Central memory CD8-positive, alpha-beta T cell (primary cell): ENCODE data around the gene CDH5.

ENCODE experiments used
- ATAC-seq: fragments of 150-1000 bp; cut with Tn5 transposase; replicated peaks from 2 replicates; pipeline ENCODE4 v1.10.0; 2022; ENCODE audit warnings: mild to moderate bottlenecking, moderate FRiP score, moderate number of reproducible peaks; ENCODE audit not compliant: poor library complexity, severe bottlenecking; ENCODE audit errors: extremely low read depth
- DNase-seq, 2 donors: peaks; one replicate each; pipeline ENCODE4 v3.0.0; 2021; ENCODE audit warnings: low spot score in 2 of 2
- H3K27ac Mint-ChIP-seq: one replicate; pipeline ENCODE4 v1.8.0; 2022; ENCODE audit warnings: low read depth, mild to moderate bottlenecking, moderate library complexity, mixed read lengths
- H3K27me3 Mint-ChIP-seq: one replicate; pipeline ENCODE4 v1.8.0; 2022; ENCODE audit warnings: mixed read lengths
- H3K36me3 Mint-ChIP-seq: one replicate; pipeline ENCODE4 v1.8.0; 2022; ENCODE audit warnings: mild to moderate bottlenecking, moderate library complexity, mixed read lengths; ENCODE audit not compliant: insufficient read depth
- H3K4me1 Mint-ChIP-seq: one replicate; pipeline ENCODE4 v1.8.0; 2022; ENCODE audit warnings: mixed read lengths
- H3K4me3 Mint-ChIP-seq: one replicate; pipeline ENCODE4 v1.8.0; 2022; ENCODE audit warnings: mild to moderate bottlenecking, moderate library complexity, mixed read lengths
- H3K9me3 Mint-ChIP-seq: one replicate; pipeline ENCODE4 v1.8.0; 2022; ENCODE audit warnings: mixed read lengths

The CDH5 gene

DNA sequence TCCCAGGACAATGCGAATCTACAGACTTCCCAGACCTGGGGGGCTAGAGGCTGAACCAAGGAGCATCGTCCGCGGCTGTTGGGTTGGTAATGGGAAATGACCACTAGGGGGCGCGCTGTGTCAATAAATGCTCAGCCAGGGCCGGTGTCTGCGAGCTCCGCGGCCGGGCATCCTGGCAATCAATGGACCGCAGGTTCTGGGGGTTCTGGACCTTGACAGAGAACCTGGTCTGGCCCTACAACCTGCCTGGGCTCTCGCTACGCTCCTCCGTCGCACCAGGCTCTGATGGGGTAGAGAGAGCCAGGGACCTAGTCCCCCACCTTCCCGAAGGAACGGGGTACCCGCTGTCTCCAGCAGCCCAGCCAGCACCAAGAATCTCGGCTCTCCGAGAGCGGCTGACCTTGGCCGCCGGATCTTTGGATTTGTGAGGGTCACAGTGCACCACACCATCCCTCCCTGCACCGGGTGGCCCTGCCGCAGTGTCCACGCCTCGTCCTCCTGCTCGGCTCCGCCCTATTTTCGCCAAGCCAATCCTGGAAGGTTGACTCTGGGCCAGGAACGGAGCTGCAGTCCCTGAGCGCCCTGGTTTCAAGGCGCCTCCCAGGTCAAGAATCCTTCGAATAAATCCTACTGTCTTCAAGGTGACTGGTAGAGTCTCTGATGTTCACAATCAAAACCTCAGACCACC, 40.2 kb downstream of the CDH5 start:
- Mint-ChIP-seq H3K4me1 (peaks cover 18% of the 10 kb centered on the region), H3K27ac (no peak overlapping the region), H3K27me3 (peaks cover 30% of the 10 kb centered on the region)

DNA sequence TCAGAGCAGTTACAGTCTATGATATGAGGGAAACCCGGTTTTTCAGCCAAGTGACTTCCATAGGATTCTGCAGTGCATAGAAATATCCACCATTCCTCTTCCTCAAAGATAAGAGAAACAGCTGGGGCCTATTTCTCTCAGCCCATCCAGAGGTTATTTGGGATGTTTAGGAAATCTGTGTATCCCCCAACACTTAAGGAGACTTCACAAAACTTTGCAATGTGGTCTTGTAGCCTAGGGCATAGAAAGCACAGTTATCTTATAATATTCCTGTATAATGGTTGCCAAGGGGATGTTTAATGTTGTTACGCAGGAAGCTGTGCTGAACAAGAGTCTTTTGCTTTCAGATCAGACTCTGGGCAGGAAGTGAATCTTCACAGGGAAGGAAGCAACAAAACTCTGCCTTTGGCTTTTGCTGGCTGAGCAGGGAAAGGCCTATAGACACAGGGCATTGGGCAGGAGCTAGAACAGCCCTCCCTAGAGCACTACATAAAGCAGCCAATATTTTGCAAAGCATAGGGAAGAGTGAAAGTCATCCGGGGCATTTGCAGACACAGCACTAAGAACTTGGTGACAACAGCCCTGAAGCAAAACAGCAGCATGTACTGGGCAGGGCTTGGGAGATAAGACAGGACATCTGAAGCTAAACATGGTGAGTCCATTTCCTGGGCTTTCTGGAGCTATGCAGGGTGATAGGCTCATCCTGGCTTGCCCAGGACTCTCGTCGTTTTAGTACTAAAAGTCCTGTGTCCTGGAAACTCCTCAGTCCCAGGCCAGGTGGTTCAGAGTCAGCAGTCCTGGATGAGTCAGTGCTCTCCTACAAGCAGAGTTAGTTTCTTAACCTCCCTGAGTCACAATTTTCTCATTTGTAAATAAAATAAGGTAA, 41.9 kb downstream of the CDH5 start:
- no peaks in the 10 kb centered on the region for H3K9me3 Mint-ChIP-seq
- no peaks in the 10 kb centered on the region for H3K36me3 Mint-ChIP-seq
- peak overlapping the region; percentile 91 for H3K4me3 Mint-ChIP-seq
- DNase-seq (no peak), ATAC-seq (peak; percentile 66)
- peak overlapping the region; percentile 86 for H3K27ac Mint-ChIP-seq
- peaks cover 18% of the 10 kb centered on the region for H3K4me1 Mint-ChIP-seq
- peaks cover 24% of the 10 kb centered on the region for H3K27me3 Mint-ChIP-seq

More for the DNA sequence above, 40.2 kb downstream of the CDH5 start:
- no peaks in the 10 kb centered on the region for H3K9me3 Mint-ChIP-seq
- H3K36me3 Mint-ChIP-seq, result no peaks in the 10 kb centered on the region
- peak; percentile 75 to 93 for DNase-seq
- peak; percentile 70 for ATAC-seq
- peak overlapping the region; percentile 83 for H3K4me3 Mint-ChIP-seq

DNA sequence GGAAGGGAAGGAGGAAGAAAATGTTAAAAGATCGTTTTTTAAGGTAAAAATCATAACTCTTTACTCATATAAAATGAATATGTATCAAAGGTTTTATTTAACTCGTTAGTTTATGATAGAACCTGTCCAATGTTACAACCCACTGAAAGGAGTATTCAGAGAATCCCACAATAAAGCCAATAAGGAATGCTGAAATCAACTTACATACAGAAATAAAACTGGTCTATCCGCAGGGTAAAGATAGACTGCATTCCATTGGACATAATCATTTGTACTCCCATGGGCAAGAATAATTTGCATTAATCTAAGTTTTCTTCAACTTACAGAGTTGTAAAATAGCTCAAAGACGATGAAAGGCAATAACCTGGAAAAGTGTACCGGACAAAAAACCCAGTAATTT, 42.7 kb downstream of the CDH5 start:
- peaks cover 17% of the 10 kb centered on the region for H3K27me3 Mint-ChIP-seq

DNA sequence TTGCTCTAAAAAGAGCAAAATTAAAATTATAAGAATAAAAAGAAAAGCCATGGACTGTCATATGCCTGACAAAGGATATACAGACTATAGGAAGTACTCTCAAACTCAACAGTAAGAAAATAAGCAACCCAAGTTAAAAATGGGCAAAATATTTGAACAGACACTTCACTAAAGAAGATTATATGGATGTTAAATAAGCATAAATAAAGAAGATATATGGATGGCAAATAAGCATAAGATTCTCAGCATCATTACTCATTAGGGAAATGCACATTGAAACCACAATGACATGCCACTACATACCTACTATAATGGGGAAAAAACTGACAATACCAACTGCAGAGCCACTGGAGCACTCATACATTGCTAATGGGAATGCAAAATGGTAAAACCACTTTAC, 45.7 kb downstream of the CDH5 start:
- Mint-ChIP-seq H3K4me3 (no peak overlapping the region), H3K4me1 (peaks cover 18% of the 10 kb centered on the region), H3K36me3 (no peaks in the 10 kb centered on the region), H3K27ac (no peak overlapping the region), H3K9me3 (no peaks in the 10 kb centered on the region), H3K27me3 (no peaks in the 10 kb centered on the region)
- ATAC-seq, result no peak
- DNase-seq, result no peak

More for the DNA sequence above, 42.7 kb downstream of the CDH5 start:
- H3K36me3 Mint-ChIP-seq, result no peaks in the 10 kb centered on the region
- no peak for ATAC-seq
- H3K4me1 Mint-ChIP-seq, result peaks cover 18% of the 10 kb centered on the region
- no peaks in the 10 kb centered on the region for H3K9me3 Mint-ChIP-seq
- H3K27ac Mint-ChIP-seq, result no peak overlapping the region
- H3K4me3 Mint-ChIP-seq, result peak overlapping the region; percentile 91
- DNase-seq, result no peak

DNA sequence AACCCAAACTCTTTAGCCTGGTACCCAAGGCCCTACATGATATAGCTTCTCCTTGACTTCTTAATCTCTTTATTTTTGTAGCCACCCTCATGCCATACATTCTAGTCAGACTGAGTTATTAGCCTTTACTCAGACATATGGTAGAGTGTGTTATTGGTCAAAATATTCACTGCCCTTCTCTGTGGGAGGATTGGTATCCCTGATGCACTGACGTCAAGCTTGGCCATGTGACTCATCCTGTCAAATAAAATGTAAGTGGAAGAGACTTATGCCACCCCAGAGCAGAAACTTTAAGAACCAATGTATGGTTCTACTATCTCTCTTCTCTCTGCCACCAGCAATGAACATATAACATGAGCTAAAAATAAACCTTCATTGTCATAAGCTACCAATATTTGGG, 48.4 kb downstream of the CDH5 start:
- Mint-ChIP-seq H3K4me1 (peaks cover 7% of the 10 kb centered on the region), H3K36me3 (no peaks in the 10 kb centered on the region), H3K9me3 (no peaks in the 10 kb centered on the region), H3K4me3 (no peak overlapping the region), H3K27me3 (no peaks in the 10 kb centered on the region), H3K27ac (no peak overlapping the region)
- DNase-seq, result no peak
- ATAC-seq, result no peak

DNA sequence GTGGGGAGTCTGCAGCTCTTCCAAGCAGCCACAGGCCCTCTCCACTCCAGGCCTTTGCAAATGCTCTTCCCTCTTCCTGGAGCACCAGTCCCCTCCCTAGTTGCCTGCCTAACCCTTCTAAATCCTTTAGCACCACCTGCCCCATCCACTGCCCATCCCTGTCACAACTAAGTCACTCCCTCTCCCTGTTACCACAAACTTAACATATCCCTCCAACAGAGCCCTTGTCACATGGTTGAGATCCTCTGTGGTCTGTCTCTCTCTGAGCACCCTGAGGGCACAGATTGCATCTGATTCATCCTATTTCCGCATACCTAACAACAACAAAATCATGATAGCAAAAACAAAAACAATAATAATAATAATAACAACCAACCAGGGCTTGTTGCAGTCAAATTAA, 49.6 kb downstream of the CDH5 start:
- DNase-seq (no peak), ATAC-seq (no peak)
- no peak overlapping the region for H3K4me3 Mint-ChIP-seq
- no peaks in the 10 kb centered on the region for H3K27me3 Mint-ChIP-seq
- peaks cover 5% of the 10 kb centered on the region for H3K4me1 Mint-ChIP-seq
- no peaks in the 10 kb centered on the region for H3K36me3 Mint-ChIP-seq
- H3K27ac Mint-ChIP-seq, result no peak overlapping the region
- H3K9me3 Mint-ChIP-seq, result no peaks in the 10 kb centered on the region

DNA sequence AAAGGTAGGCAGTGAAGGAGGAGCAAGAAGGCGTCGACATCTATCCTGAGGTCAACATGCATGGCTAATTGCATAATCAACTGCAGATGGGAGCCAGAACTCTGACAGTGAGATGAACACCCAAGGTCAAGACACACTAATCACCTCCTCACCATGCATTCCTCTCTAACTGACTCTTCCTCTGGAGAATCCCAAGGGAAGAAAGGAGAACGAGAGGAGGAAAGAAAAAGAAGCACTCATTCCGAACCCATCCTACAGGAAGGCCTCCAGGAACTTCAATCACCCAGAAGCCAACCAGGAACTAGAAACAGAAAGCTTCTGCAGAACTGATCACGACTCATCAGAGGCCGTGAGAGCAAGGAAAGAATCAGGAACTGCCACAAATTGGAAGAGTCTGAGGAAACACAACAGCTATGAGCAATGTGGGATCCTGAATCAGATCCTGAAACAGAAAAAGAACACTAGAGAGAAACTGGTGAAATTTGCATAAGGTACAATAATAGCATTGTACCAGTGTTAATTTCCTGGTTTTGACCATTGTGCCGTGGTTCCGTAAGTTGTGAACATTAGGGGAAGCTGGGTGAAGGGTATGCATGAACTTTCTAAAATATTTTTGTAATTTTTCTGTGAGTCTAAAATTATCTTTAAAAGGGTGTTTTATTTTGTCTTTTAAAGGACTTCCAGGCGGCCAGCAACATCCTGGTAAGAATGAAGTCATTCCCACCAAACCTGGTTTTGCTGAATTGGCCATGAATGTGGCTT, 50.6 kb downstream of the CDH5 start:
- H3K4me3 Mint-ChIP-seq, result no peak overlapping the region
- H3K4me1 Mint-ChIP-seq, result peaks cover 5% of the 10 kb centered on the region
- H3K36me3 Mint-ChIP-seq, result no peaks in the 10 kb centered on the region
- no peak for DNase-seq
- H3K9me3 Mint-ChIP-seq, result no peaks in the 10 kb centered on the region
- no peak for ATAC-seq
- no peak overlapping the region for H3K27ac Mint-ChIP-seq
- peaks cover 1% of the 10 kb centered on the region for H3K27me3 Mint-ChIP-seq

DNA sequence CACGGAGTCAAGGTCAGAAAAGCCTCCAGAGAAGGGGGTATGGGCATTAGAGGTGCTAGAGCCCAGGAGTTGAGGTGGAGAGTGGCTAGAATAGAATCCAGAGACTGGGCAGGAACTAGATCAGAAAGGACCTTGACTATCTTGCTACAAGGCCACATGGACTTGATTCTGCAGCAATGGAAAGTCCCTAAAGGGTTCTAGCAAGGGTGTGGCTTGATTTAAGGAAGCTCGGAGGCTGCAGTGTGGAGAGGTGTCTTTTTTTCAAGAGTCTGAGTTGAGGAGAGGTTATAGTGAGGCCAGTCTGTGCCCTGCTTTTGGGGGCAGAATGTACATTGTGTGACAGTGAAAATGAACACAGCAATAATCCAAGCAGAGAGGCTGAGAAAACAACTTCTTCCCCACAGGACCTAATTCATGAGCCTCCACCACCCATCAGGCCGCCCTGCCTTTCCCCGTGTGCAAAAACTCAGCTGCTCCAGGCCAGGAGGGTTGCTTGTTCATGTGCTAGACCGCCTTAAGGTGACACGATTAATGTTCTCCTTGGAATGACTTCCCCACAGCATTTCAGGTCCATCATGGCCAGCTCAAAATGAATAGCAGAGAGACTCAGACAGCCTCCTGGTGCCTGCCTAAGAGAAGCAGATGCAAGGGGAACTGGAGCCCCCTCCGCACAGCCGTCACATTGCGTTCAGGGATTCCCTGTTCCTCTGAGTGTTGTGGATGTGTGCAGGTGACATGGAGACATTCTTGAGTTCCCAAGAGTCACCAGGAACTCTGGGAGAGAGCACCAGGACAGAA, 51.9 kb downstream of the CDH5 start:
- no peak for DNase-seq
- Mint-ChIP-seq H3K27ac (no peak overlapping the region), H3K4me3 (no peak overlapping the region), H3K9me3 (no peaks in the 10 kb centered on the region), H3K36me3 (no peaks in the 10 kb centered on the region), H3K4me1 (peaks cover 5% of the 10 kb centered on the region), H3K27me3 (peaks cover 9% of the 10 kb centered on the region)
- ATAC-seq, result no peak

DNA sequence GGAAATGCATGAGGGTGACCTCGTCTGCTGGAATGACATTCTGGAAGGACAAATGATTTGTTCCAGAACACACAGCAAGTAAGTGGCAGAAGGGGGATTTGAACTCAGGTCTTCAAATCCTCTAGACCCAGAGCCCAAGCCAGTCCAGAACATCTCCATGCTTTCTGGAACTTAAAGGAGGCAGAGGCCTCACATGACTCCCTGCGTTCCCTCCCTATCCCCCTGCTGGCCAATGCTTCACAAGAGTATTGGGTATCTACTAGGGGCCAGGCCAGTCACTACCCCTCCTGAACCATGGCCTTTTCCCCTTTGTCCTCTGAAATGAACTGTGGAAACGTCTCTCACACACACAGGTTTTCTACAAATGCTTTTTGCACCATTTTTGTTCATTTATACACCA, 53.0 kb downstream of the CDH5 start:
- Mint-ChIP-seq H3K9me3 (no peaks in the 10 kb centered on the region), H3K36me3 (no peaks in the 10 kb centered on the region), H3K27me3 (peaks cover 18% of the 10 kb centered on the region), H3K4me1 (peaks cover 5% of the 10 kb centered on the region), H3K27ac (no peak overlapping the region), H3K4me3 (no peak overlapping the region)
- DNase-seq (no peak), ATAC-seq (no peak)

DNA sequence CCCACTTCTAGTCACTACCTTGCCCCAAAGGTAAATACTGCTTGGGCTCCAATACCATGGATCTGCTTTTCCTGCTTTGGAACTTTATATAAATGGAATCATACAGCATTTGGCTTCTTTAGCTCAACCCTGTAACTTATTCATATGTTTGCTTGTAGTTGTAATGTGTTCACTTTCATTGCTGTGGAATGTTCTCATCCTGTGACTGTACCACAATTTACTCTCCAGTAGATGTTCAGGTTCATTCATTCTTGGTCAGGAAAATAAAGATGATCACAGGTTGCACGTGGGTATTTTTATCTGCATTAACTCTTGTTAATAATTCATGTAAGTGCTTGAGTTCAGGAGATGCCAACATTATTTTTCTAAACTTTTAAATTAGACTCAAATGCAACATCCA, 53.9 kb downstream of the CDH5 start:
- no peaks in the 10 kb centered on the region for H3K9me3 Mint-ChIP-seq
- no peak overlapping the region for H3K27ac Mint-ChIP-seq
- peaks cover 27% of the 10 kb centered on the region for H3K27me3 Mint-ChIP-seq
- peaks cover 5% of the 10 kb centered on the region for H3K4me1 Mint-ChIP-seq
- H3K36me3 Mint-ChIP-seq, result no peaks in the 10 kb centered on the region
- ATAC-seq, result no peak
- DNase-seq, result no peak
- no peak overlapping the region for H3K4me3 Mint-ChIP-seq

DNA sequence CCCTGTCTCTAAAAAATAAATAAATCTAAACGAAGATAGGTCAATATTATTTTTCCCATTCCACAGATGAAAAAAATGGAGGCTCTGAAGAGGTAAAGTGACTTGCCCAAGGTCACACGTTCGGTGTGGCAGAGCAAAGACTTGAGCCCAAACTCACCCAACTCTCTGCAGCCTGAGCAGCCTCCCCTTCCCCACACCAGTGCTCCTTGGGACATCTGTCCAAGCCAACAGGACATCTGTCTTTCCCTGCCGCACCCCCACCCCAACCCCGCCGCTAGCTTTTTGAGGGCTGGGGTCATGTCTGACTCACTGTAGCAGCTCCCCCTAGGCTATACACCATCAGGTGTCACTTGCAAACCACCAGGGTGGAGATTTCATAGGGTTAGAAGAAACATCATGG, 55.4 kb downstream of the CDH5 start:
- H3K4me1 Mint-ChIP-seq, result peaks cover 10% of the 10 kb centered on the region
- H3K4me3 Mint-ChIP-seq, result no peak overlapping the region
- ATAC-seq (no peak), DNase-seq (no peak)
- no peaks in the 10 kb centered on the region for H3K9me3 Mint-ChIP-seq
- H3K27me3 Mint-ChIP-seq, result peaks cover 42% of the 10 kb centered on the region
- H3K27ac Mint-ChIP-seq, result no peak overlapping the region
- H3K36me3 Mint-ChIP-seq, result peaks cover 1% of the 10 kb centered on the region

DNA sequence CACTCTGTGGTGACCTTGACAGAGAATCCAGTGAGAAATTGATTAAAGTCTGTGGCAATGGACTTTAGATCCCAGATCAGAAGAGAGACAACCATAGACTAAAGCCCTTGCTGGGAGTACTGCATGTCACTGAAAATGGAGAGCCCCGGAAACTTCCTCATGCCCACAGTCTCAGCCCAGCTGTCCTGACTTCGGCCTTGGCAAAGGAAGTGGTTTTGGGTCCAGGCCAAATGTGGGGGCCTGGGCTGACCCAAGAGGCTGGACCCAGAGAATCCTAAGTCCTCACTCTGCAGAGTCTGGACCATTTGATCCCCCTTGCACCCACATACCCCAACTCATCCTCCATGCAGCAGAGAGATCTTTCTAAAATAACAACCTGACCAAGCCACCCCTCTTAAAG, 55.9 kb downstream of the CDH5 start:
- Mint-ChIP-seq H3K4me3 (no peak overlapping the region), H3K36me3 (peaks cover 1% of the 10 kb centered on the region), H3K4me1 (peaks cover 10% of the 10 kb centered on the region), H3K27me3 (peaks cover 43% of the 10 kb centered on the region), H3K27ac (no peak overlapping the region), H3K9me3 (no peaks in the 10 kb centered on the region)
- DNase-seq (no peak), ATAC-seq (no peak)
